T-helper 17 cell (primary cell): Measurements from ENCODE around the gene PANK1. TPM values are rescaled to one million over a fixed set of nuclear protein-coding genes. Genes with fewer than 3 reads are reported as not detected.
A peak's percentile ranks its signal among the peaks of the same experiment; 100 is the strongest.

Experiments used
- ATAC-seq: fragments of 150-1000 bp; cut with Tn5 transposase; 2 replicates; pipeline ENCODE4 v1.10.0; 2021; ENCODE audit warnings: mild to moderate bottlenecking, moderate library complexity
- DNase-seq, 3 donors: peaks; one replicate each; pipeline versions ENCODE4 v3.0.0 to v3.0.0-alpha.2; 2020 to 2021
- H3K9me3 ChIP-seq: one replicate; pipeline ENCODE4 v1.7.0; 2013; ENCODE audit warnings: low read length, mild to moderate bottlenecking; ENCODE audit not compliant: control insufficient read depth, poor library complexity, severe bottlenecking
- H3K27ac Mint-ChIP-seq: one replicate; pipeline ENCODE4 v1.8.0; 2022; ENCODE audit warnings: mild to moderate bottlenecking, moderate library complexity, mixed read lengths
- H3K27me3 Mint-ChIP-seq: one replicate; pipeline ENCODE4 v1.8.0; 2022; ENCODE audit warnings: mixed read lengths
- H3K36me3 Mint-ChIP-seq: one replicate; pipeline ENCODE4 v1.8.0; 2022; ENCODE audit warnings: low read depth, mixed read lengths
- H3K4me1 Mint-ChIP-seq: one replicate; pipeline ENCODE4 v1.8.0; 2022; ENCODE audit warnings: mild to moderate bottlenecking, mixed read lengths
- H3K4me3 Mint-ChIP-seq: one replicate; pipeline ENCODE4 v1.8.0; 2022; ENCODE audit warnings: mild to moderate bottlenecking, moderate library complexity, mixed read lengths
- total RNA-seq, 4 donors: library from RNA in 2 of 4; stranded (reverse) in 2 of 4; gene quantifications; one replicate each; pipeline ENCODE4 v1.2.3 and lab custom pipeline; 2022 to 2026

Gene PANK1
- total RNA-seq, 2 donors from 2014 or later = 1.2 to 1.6 TPM

GRCh38 chr10:89567576-89568245 lies 77.3 kb downstream of the PANK1 start:
- ATAC-seq (no peak), DNase-seq (no peak)
- H3K27ac Mint-ChIP-seq = no peak overlapping the region
- peaks cover 3% of the 10 kb centered on the region for H3K4me1 Mint-ChIP-seq
- H3K27me3 Mint-ChIP-seq = peaks cover 24% of the 10 kb centered on the region
- H3K4me3 Mint-ChIP-seq = no peak overlapping the region
- H3K36me3 Mint-ChIP-seq = no peaks in the 10 kb centered on the region
- no peaks in the 10 kb centered on the region for H3K9me3 ChIP-seq

- H3K27me3 Mint-ChIP-seq = peaks cover 27% of the 10 kb centered on the region
- DNase-seq = no peak
These were observed 78.0 kb downstream of the PANK1 start for GRCh38 chr10:89566992-89567391.

DNA sequence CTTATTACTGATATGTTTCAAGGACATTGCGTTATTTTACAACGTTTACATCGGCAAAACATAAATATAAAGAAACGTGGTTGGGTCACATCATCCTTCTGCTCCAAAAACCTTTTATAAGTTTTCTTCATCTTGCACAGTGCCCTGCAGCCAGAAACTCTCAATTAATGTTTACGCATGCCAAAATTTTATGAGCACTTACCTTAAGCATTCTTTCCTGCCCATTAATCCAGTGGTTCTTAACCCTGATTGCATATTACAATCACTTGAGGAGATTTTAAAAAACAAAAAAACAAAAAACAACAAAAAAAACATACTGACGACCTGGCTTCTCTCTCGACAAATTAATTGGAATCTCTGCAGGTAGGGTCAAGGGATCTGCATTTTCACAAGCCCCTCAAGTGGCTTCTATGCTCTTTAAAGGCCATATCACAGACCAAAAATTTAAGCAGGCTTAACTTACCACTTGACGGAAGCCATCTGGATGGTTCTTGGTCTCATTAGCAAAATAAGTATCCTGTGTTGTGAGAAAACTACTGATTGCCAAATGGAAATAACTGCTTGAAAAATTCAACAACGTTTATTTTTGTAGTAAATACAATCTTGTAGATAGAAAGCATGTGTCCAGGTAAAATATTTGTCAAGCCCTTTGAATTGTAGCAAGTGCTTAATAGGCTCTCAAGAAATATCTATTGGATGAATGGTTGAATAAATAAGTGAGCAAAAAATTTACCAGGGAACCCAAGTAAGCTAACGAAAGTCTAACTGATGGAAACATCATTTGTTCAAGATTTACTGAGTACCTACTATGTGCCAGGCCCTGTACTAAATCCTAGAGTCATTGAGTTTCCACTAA lies 78.7 kb downstream of the PANK1 start:
- DNase-seq (no peak), ATAC-seq (no peak)
- H3K27ac Mint-ChIP-seq = no peak overlapping the region
- peaks cover 3% of the 10 kb centered on the region for H3K4me1 Mint-ChIP-seq
- no peaks in the 10 kb centered on the region for H3K36me3 Mint-ChIP-seq
- no peak overlapping the region for H3K4me3 Mint-ChIP-seq
- peaks cover 31% of the 10 kb centered on the region for H3K27me3 Mint-ChIP-seq
- H3K9me3 ChIP-seq = no peaks in the 10 kb centered on the region

More at GRCh38 chr10:89566992-89567391, 78.0 kb downstream of the PANK1 start:
- ATAC-seq = no peak
- peaks cover 3% of the 10 kb centered on the region for H3K4me1 Mint-ChIP-seq
- no peak overlapping the region for H3K4me3 Mint-ChIP-seq
- no peak overlapping the region for H3K27ac Mint-ChIP-seq
- H3K36me3 Mint-ChIP-seq = no peaks in the 10 kb centered on the region
- no peaks in the 10 kb centered on the region for H3K9me3 ChIP-seq

DNA sequence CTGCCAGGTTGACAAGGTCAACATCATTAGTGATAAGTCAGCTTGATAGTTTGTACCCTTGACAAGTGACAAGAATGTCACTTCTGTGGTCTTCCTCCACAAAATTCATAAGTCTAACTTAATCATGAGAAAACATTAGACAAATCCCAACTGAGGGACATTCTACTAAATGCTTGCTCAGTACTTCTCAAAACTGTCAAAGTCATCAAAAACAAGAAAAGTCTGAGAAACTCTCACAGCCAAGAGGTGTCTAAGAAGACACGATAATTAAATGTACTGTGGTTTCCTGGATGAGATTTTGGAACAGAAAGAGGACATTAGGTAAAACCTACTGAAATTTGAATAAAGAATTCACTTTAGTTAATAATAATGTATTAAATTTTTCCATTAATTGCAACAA lies 79.9 kb downstream of the PANK1 start:
- peaks cover 3% of the 10 kb centered on the region for H3K4me1 Mint-ChIP-seq
- no peak for DNase-seq
- no peak overlapping the region for H3K4me3 Mint-ChIP-seq

DNA sequence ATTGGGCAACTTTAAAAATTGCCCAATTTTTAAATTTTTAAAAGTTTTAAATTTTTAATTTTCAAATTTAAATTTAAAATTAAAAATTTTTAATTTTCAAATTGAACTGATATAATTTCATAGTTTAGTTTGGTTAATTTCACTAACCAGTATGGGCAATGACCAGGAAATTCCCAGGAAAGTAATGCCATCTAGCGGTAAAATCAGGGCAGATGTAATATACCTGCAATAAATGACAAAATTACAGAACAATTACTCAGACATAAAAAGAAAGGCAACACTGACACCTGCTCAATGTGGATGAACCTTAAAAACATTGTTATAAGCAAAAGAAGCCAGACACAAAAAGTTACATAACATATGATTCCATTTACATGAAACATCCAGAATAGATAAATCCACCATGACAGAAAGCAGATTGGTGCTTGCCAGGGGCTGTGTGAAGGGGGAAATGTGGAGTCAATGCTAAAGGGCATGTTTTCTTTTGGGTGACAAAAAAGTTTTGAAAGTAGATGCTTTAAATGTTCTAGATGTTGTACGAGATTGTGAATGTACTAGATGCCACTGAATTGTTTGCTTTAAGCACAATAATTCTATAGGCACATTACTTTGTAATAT lies 81.1 kb downstream of the PANK1 start:
- H3K4me1 Mint-ChIP-seq = peaks cover 3% of the 10 kb centered on the region
- H3K27me3 Mint-ChIP-seq = peaks cover 36% of the 10 kb centered on the region
- ATAC-seq = peak; percentile 63

More for the DNA sequence above, 79.9 kb downstream of the PANK1 start:
- no peaks in the 10 kb centered on the region for H3K9me3 ChIP-seq
- no peak for ATAC-seq
- H3K36me3 Mint-ChIP-seq = no peaks in the 10 kb centered on the region
- H3K27ac Mint-ChIP-seq = no peak overlapping the region
- peaks cover 31% of the 10 kb centered on the region for H3K27me3 Mint-ChIP-seq

DNA sequence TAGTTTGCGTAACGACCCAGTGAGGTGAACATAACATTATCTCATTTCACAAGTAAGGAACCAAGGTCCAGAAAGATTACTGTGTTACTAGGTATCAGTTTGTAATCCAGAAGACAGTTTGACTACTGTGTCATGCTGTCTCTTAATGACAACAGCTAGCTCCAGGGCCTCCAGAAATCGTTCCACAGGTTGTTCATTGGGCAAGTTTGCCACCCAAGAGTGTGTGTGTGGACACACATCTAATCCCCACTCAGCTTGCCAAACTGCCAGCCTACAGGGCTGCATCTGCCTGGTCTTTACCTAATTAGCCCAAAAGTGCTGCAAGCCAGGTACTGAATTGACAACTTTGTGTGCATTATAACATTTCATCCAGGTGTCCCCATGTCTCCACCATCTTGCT lies 81.7 kb downstream of the PANK1 start:
- Mint-ChIP-seq H3K27ac (no peak overlapping the region), H3K27me3 (peaks cover 40% of the 10 kb centered on the region), H3K4me3 (no peak overlapping the region), H3K4me1 (peaks cover 3% of the 10 kb centered on the region), H3K36me3 (no peaks in the 10 kb centered on the region)
- H3K9me3 ChIP-seq = no peaks in the 10 kb centered on the region
- no peak for ATAC-seq
- no peak for DNase-seq

More for the DNA sequence above, 81.1 kb downstream of the PANK1 start:
- no peak for DNase-seq
- no peak overlapping the region for H3K4me3 Mint-ChIP-seq
- H3K36me3 Mint-ChIP-seq = no peaks in the 10 kb centered on the region
- no peaks in the 10 kb centered on the region for H3K9me3 ChIP-seq
- no peak overlapping the region for H3K27ac Mint-ChIP-seq

GRCh38 chr10:89556600-89556999 lies 88.4 kb downstream of the PANK1 start:
- Mint-ChIP-seq H3K27ac (no peak overlapping the region), H3K4me1 (no peaks in the 10 kb centered on the region), H3K36me3 (no peaks in the 10 kb centered on the region), H3K27me3 (peaks cover 41% of the 10 kb centered on the region), H3K4me3 (no peak overlapping the region)
- DNase-seq = no peak
- ATAC-seq = no peak
- H3K9me3 ChIP-seq = no peaks in the 10 kb centered on the region

- H3K9me3 ChIP-seq = no peaks in the 10 kb centered on the region
- ATAC-seq = no peak
- peaks cover 41% of the 10 kb centered on the region for H3K27me3 Mint-ChIP-seq
- no peaks in the 10 kb centered on the region for H3K4me1 Mint-ChIP-seq
- no peak overlapping the region for H3K4me3 Mint-ChIP-seq
- no peak overlapping the region for H3K27ac Mint-ChIP-seq
- DNase-seq = no peak
- H3K36me3 Mint-ChIP-seq = no peaks in the 10 kb centered on the region
These were observed 89.2 kb downstream of the PANK1 start for GRCh38 chr10:89555688-89556445.

DNA sequence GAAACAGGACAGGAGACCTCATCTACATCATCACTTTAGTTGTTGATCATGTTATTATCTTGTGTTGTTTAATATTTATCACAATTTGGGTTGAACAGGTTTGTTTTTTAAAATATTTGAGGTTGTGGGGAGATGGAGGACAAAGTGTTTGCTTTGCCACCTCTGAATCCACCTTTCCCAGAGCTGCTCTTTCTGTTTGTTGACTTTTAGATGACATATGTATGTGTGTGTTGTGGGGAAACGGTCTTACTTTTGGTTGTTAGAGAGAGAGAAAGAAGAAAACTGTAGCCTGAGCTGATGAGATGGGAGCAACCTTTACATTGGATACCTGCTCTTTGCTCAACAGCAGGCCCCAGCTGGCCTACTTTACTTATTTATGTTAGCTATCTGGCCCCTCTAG lies 90.6 kb downstream of the PANK1 start:
- DNase-seq (no peak), ATAC-seq (no peak)
- Mint-ChIP-seq H3K36me3 (no peaks in the 10 kb centered on the region), H3K4me1 (no peaks in the 10 kb centered on the region), H3K27ac (no peak overlapping the region), H3K27me3 (peaks cover 47% of the 10 kb centered on the region), H3K4me3 (no peak overlapping the region)
- H3K9me3 ChIP-seq = no peaks in the 10 kb centered on the region

DNA sequence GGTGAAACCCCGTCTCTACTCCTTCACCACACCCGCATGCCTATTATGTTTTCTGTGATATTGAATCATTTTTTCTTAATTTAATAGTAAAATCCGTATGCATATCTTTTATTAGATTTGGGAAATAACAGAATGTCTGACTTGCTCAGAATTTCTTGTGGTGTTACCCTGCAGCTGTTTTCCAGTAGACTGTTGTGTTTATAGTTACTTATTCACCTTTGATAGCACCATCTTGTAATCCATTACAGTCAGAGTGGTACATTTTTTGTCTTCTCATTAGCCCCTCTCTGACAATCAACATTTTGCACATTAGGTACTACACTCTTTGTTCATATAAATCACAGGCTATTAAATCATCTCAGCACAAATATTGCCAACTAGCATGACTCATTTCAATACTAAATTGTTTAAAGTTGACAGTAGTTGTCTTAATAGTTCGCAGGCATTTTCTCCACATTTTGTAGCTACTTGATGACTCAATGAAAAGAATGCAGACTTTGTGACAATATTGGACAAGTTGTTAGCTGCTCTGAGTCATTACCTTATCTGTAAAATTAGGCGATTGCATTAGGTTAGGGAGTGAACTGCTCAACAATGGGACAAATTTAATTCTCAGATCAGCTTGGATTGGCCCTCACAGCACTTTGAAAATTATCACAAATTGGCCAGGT lies 91.8 kb downstream of the PANK1 start:
- no peak for DNase-seq
- Mint-ChIP-seq H3K4me1 (peaks cover 2% of the 10 kb centered on the region), H3K27ac (no peak overlapping the region), H3K36me3 (no peaks in the 10 kb centered on the region), H3K4me3 (no peak overlapping the region), H3K27me3 (peaks cover 38% of the 10 kb centered on the region)
- no peak for ATAC-seq
- H3K9me3 ChIP-seq = no peaks in the 10 kb centered on the region

- H3K27me3 Mint-ChIP-seq = peaks cover 29% of the 10 kb centered on the region
- no peak overlapping the region for H3K27ac Mint-ChIP-seq
- ATAC-seq (no peak), DNase-seq (no peak)
- no peaks in the 10 kb centered on the region for H3K9me3 ChIP-seq
- H3K4me1 Mint-ChIP-seq = peaks cover 4% of the 10 kb centered on the region
- H3K4me3 Mint-ChIP-seq = no peak overlapping the region
- H3K36me3 Mint-ChIP-seq = no peaks in the 10 kb centered on the region
These were observed 92.8 kb downstream of the PANK1 start for GRCh38 chr10:89552213-89552612.

DNA sequence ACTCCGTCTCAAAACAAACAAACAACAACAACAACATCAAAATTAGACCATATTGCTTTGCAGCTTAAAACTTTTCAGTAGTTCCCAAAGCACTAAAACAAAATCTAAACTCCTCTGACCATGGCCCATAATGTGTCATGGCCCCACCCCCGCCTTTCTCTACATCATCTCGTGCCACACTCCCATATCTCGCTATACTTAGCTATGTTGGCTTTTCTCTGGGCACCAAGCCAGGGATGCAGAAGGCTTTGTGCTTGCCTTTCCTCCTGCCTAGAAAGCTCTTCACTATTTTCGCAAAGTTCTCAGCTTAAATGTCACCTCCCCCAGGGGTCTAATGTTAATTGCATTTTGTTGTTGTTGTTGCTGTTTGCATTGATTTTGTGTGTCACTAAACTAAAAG lies 94.5 kb downstream of the PANK1 start:
- ATAC-seq (no peak), DNase-seq (no peak)
- H3K9me3 ChIP-seq = no peaks in the 10 kb centered on the region
- Mint-ChIP-seq H3K4me3 (no peak overlapping the region), H3K4me1 (peaks cover 4% of the 10 kb centered on the region), H3K36me3 (no peaks in the 10 kb centered on the region), H3K27ac (no peak overlapping the region), H3K27me3 (peaks cover 22% of the 10 kb centered on the region)
